SK-N-SH treated with all-trans-retinoic acid at 6 μM for 48 hours (cell line): ENCODE results near the gene SERPING1.

ENCODE experiments used
- ATAC-seq: fragments of 200-7000 bp; cut with Tn5 transposase; 3 replicates; pipeline ENCODE4 v1.9.1; 2020; ENCODE audit warnings: mild to moderate bottlenecking, moderate library complexity
- ARNTL ChIP-seq: fragments of 450-650 bp; formaldehyde crosslinking; IDR thresholded peaks from 2 replicates; pipeline ENCODE4 v1.5.0; 2020; ENCODE audit warnings: low read depth, mild to moderate bottlenecking, moderate library complexity, borderline replicate concordance
- BACH2 ChIP-seq: fragments of 250-450 bp; sonication (Bioruptor Pico); IDR thresholded peaks from 2 replicates; pipeline ENCODE4 v1.9.0; 2021; ENCODE audit warnings: mild to moderate bottlenecking, borderline replicate concordance
- CSDC2 ChIP-seq: fragments of 250-450 bp; sonication (Bioruptor Pico); IDR thresholded peaks from 2 replicates; pipeline ENCODE4 v1.5.0; 2020; ENCODE audit warnings: mild to moderate bottlenecking, moderate library complexity
- ESRRG ChIP-seq: fragments of 250-450 bp; sonication (Bioruptor Pico); IDR thresholded peaks from 2 replicates; pipeline ENCODE4 v1.6.1; 2021; ENCODE audit warnings: mild to moderate bottlenecking
- GLIS3 ChIP-seq: fragments of 250-450 bp; sonication (Bioruptor Pico); IDR thresholded peaks from 2 replicates; pipeline ENCODE4 v1.5.0; 2020; ENCODE audit warnings: mild to moderate bottlenecking, moderate library complexity
- ISL1 ChIP-seq: fragments of 250-450 bp; sonication (Bioruptor Pico); IDR thresholded peaks from 2 replicates; pipeline ENCODE4 v2.1.2; 2022; ENCODE audit warnings: mild to moderate bottlenecking, moderate library complexity
- OSR1 ChIP-seq: fragments of 250-450 bp; sonication (Bioruptor Pico); IDR thresholded peaks from 2 replicates; pipeline ENCODE4 v1.8.0; 2022; ENCODE audit warnings: moderate library complexity, mild to moderate bottlenecking, inconsistent platforms
- PPARA ChIP-seq: fragments of 250-450 bp; sonication (Bioruptor Pico); IDR thresholded peaks from 2 replicates; pipeline ENCODE4 v1.5.0; 2020; ENCODE audit warnings: mild to moderate bottlenecking, borderline replicate concordance
- RARB ChIP-seq: fragments of 250-450 bp; sonication (Bioruptor Pico); IDR thresholded peaks from 2 replicates; pipeline ENCODE4 v1.8.0; 2021; ENCODE audit warnings: mild to moderate bottlenecking, moderate library complexity
- SNAI2 ChIP-seq: fragments of 250-450 bp; sonication (Bioruptor Pico); IDR thresholded peaks from 2 replicates; pipeline ENCODE4 v1.5.0; 2020; ENCODE audit warnings: mild to moderate bottlenecking, moderate library complexity
- TCF4 ChIP-seq: fragments of 250-450 bp; sonication (Bioruptor Pico); IDR thresholded peaks from 2 replicates; pipeline ENCODE4 v1.8.0; 2021; ENCODE audit warnings: mild to moderate bottlenecking, moderate library complexity, borderline replicate concordance
- TOX ChIP-seq: fragments of 250-450 bp; sonication (Bioruptor Pico); IDR thresholded peaks from 2 replicates; pipeline ENCODE4 v1.8.0; 2021; ENCODE audit warnings: mild to moderate bottlenecking, moderate library complexity, borderline replicate concordance
- ZC3H10 ChIP-seq: fragments of 250-450 bp; sonication (Bioruptor Pico); IDR thresholded peaks from 2 replicates; pipeline ENCODE4 v1.5.1; 2021; ENCODE audit warnings: mild to moderate bottlenecking, moderate library complexity
- ZFP3 ChIP-seq: fragments of 250-450 bp; sonication (Bioruptor Pico); IDR thresholded peaks from 2 replicates; pipeline ENCODE4 v1.5.0; 2020; ENCODE audit warnings: mild to moderate bottlenecking, moderate library complexity
- ZFP30 ChIP-seq: fragments of 450-650 bp; formaldehyde crosslinking; IDR thresholded peaks from 2 replicates; pipeline ENCODE4 v1.5.0; 2022; ENCODE audit warnings: mild to moderate bottlenecking, moderate library complexity
- ZNF565 ChIP-seq: fragments of 450-650 bp; formaldehyde crosslinking; conservative IDR thresholded peaks from 2 replicates; pipeline ENCODE4 v1.5.0; 2020; ENCODE audit warnings: low read depth, mild to moderate bottlenecking, moderate library complexity
- ZNF70 ChIP-seq: fragments of 450-650 bp; formaldehyde crosslinking; IDR thresholded peaks from 2 replicates; pipeline ENCODE4 v1.5.0; 2020; ENCODE audit warnings: mild to moderate bottlenecking, moderate library complexity
- ZNF8 ChIP-seq: fragments of 450-650 bp; formaldehyde crosslinking; IDR thresholded peaks from 2 replicates; pipeline ENCODE4 v1.5.0; 2020; ENCODE audit warnings: mild to moderate bottlenecking, moderate library complexity
- TF ChIP-seq, protein P1 (sequence below): fragments of 250-450 bp; sonication (Bioruptor Pico); IDR thresholded peaks from 2 replicates; pipeline ENCODE4 v1.8.0; 2021; ENCODE audit warnings: low read depth, mild to moderate bottlenecking, moderate library complexity, borderline replicate concordance
- TF ChIP-seq, protein P2 (sequence below): fragments of 250-450 bp; sonication (Bioruptor Pico); IDR thresholded peaks from 2 replicates; pipeline ENCODE4 v1.5.1; 2021; ENCODE audit warnings: mild to moderate bottlenecking, moderate library complexity
- TF ChIP-seq, protein P3 (sequence below): fragments of 250-450 bp; sonication (Bioruptor Pico); IDR thresholded peaks from 2 replicates; pipeline ENCODE4 v1.5.1; 2020; ENCODE audit warnings: low read depth, mild to moderate bottlenecking, moderate library complexity
- TF ChIP-seq, protein P4 (sequence below): fragments of 250-450 bp; sonication (Bioruptor Pico); IDR thresholded peaks from 2 replicates; pipeline ENCODE4 v1.5.0; 2020; ENCODE audit warnings: mild to moderate bottlenecking, moderate library complexity
- TF ChIP-seq, protein P5 (sequence below): fragments of 250-450 bp; sonication (Bioruptor Pico); IDR thresholded peaks from 2 replicates; pipeline ENCODE4 v1.8.0; 2020; ENCODE audit warnings: mild to moderate bottlenecking, moderate library complexity, borderline replicate concordance

The SERPING1 gene

DNA sequence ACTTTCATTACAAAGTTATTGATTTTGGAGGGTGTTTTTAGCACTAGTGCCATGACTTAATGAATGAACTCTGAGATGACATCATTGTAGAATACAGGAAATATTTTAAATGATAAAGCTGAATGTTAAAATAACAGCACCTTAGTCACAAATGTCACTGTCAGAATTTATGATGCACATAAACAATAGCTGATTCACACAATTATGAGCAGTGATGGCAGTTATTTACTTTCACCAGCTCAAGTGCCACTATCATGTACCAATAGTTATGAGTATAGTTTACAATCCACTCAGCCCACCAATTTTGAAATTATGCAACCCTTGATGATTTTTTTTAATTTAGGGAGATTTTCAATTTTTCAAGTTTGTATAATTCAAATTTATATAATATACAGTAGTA, 23.0 kb downstream of the SERPING1 start:
- no peak for TF ChIP-seq ARNTL (CRISPR knock-in tag)
- no peak for TF ChIP-seq ZFP3
- TF ChIP-seq BACH2 (CRISPR knock-in tag), result no peak
- no peak for TF ChIP-seq ZC3H10 (CRISPR knock-in tag)
- no peak for TF ChIP-seq TOX
- TF ChIP-seq, protein P1, sequence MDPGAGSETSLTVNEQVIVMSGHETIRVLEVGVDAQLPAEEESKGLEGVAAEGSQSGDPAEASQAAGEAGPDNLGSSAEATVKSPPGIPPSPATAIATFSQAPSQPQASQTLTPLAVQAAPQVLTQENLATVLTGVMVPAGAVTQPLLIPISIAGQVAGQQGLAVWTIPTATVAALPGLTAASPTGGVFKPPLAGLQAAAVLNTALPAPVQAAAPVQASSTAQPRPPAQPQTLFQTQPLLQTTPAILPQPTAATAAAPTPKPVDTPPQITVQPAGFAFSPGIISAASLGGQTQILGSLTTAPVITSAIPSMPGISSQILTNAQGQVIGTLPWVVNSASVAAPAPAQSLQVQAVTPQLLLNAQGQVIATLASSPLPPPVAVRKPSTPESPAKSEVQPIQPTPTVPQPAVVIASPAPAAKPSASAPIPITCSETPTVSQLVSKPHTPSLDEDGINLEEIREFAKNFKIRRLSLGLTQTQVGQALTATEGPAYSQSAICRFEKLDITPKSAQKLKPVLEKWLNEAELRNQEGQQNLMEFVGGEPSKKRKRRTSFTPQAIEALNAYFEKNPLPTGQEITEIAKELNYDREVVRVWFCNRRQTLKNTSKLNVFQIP (CRISPR knock-in tag), result no peak
- no peak for TF ChIP-seq TCF4
- TF ChIP-seq ZNF8, result no peak
- TF ChIP-seq ZFP30 (CRISPR knock-in tag), result no peak
- TF ChIP-seq, protein P2, sequence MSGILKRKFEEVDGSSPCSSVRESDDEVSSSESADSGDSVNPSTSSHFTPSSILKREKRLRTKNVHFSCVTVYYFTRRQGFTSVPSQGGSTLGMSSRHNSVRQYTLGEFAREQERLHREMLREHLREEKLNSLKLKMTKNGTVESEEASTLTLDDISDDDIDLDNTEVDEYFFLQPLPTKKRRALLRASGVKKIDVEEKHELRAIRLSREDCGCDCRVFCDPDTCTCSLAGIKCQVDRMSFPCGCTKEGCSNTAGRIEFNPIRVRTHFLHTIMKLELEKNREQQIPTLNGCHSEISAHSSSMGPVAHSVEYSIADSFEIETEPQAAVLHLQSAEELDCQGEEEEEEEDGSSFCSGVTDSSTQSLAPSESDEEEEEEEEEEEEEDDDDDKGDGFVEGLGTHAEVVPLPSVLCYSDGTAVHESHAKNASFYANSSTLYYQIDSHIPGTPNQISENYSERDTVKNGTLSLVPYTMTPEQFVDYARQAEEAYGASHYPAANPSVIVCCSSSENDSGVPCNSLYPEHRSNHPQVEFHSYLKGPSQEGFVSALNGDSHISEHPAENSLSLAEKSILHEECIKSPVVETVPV (CRISPR knock-in tag), result no peak
- TF ChIP-seq, protein P3, sequence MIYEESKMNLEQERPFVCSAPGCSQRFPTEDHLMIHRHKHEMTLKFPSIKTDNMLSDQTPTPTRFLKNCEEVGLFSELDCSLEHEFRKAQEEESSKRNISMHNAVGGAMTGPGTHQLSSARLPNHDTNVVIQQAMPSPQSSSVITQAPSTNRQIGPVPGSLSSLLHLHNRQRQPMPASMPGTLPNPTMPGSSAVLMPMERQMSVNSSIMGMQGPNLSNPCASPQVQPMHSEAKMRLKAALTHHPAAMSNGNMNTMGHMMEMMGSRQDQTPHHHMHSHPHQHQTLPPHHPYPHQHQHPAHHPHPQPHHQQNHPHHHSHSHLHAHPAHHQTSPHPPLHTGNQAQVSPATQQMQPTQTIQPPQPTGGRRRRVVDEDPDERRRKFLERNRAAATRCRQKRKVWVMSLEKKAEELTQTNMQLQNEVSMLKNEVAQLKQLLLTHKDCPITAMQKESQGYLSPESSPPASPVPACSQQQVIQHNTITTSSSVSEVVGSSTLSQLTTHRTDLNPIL (CRISPR knock-in tag), result no peak
- no peak for TF ChIP-seq CSDC2 (CRISPR knock-in tag)
- no peak for TF ChIP-seq OSR1 (CRISPR knock-in tag)
- TF ChIP-seq ISL1 (CRISPR knock-in tag), result no peak
- no peak for TF ChIP-seq ESRRG (CRISPR knock-in tag)
- TF ChIP-seq SNAI2 (CRISPR knock-in tag), result no peak
- no peak for TF ChIP-seq GLIS3 (CRISPR knock-in tag)
- ATAC-seq, result no peak

DNA sequence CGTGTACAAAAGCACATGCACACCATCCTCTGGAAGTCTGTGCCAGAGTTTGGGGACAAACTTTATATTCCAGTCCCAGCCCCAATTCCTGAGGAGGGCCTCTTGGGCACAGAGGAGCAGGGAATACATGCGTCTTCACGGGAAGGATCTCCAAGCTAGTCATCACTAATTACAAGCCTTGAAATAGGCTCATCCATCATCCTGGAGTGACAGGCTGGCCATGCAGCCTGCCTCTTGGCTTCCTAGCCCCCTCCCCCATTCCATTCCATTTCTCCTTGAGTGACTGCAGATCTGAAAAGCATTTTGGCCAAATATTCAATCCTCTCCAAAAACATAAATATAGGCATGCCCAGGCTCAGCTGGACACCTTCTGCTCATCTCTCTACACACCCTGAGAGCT, 24.8 kb downstream of the SERPING1 start:
- no peak for TF ChIP-seq ZNF565 (CRISPR knock-in tag)
- TF ChIP-seq, protein P2 (CRISPR knock-in tag), result no peak
- TF ChIP-seq SNAI2 (CRISPR knock-in tag), result no peak
- no peak for TF ChIP-seq CSDC2 (CRISPR knock-in tag)
- TF ChIP-seq ZNF8, result no peak
- TF ChIP-seq ESRRG (CRISPR knock-in tag), result no peak
- TF ChIP-seq, protein P3 (CRISPR knock-in tag), result no peak
- TF ChIP-seq TOX, result no peak
- TF ChIP-seq ZNF70 (CRISPR knock-in tag), result no peak
- TF ChIP-seq BACH2 (CRISPR knock-in tag), result no peak
- no peak for TF ChIP-seq OSR1 (CRISPR knock-in tag)
- no peak for TF ChIP-seq RARB (CRISPR knock-in tag)
- no peak for ATAC-seq

DNA sequence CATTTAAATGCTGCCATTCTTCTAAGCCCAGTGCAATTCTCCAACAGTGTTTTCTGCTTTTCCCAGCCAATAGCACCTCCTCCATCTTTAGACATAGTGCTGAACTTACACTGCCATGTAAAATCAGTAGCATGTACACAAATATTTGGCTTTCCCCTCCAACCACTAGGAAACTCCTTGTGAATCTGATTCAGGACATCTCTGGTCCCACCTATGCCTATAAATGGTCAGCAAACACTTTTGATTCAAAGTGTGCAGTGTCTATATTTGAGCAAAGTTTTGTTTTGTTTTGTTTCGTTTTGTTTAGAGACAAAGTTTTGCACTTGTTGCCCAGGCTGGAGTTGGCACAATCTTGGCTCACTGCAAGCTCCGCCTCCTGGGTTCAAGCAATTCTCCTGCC, 27.4 kb downstream of the SERPING1 start:
- ATAC-seq, result no peak
- no peak for TF ChIP-seq RARB (CRISPR knock-in tag)
- TF ChIP-seq ESRRG (CRISPR knock-in tag), result no peak
- no peak for TF ChIP-seq OSR1 (CRISPR knock-in tag)
- TF ChIP-seq CSDC2 (CRISPR knock-in tag), result no peak
- no peak for TF ChIP-seq TCF4
- no peak for TF ChIP-seq ZNF70 (CRISPR knock-in tag)
- no peak for TF ChIP-seq PPARA (CRISPR knock-in tag)
- TF ChIP-seq, protein P4, sequence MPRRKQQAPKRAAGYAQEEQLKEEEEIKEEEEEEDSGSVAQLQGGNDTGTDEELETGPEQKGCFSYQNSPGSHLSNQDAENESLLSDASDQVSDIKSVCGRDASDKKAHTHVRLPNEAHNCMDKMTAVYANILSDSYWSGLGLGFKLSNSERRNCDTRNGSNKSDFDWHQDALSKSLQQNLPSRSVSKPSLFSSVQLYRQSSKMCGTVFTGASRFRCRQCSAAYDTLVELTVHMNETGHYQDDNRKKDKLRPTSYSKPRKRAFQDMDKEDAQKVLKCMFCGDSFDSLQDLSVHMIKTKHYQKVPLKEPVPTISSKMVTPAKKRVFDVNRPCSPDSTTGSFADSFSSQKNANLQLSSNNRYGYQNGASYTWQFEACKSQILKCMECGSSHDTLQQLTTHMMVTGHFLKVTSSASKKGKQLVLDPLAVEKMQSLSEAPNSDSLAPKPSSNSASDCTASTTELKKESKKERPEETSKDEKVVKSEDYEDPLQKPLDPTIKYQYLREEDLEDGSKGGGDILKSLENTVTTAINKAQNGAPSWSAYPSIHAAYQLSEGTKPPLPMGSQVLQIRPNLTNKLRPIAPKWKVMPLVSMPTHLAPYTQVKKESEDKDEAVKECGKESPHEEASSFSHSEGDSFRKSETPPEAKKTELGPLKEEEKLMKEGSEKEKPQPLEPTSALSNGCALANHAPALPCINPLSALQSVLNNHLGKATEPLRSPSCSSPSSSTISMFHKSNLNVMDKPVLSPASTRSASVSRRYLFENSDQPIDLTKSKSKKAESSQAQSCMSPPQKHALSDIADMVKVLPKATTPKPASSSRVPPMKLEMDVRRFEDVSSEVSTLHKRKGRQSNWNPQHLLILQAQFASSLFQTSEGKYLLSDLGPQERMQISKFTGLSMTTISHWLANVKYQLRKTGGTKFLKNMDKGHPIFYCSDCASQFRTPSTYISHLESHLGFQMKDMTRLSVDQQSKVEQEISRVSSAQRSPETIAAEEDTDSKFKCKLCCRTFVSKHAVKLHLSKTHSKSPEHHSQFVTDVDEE (CRISPR knock-in tag), result no peak
- TF ChIP-seq, protein P5, sequence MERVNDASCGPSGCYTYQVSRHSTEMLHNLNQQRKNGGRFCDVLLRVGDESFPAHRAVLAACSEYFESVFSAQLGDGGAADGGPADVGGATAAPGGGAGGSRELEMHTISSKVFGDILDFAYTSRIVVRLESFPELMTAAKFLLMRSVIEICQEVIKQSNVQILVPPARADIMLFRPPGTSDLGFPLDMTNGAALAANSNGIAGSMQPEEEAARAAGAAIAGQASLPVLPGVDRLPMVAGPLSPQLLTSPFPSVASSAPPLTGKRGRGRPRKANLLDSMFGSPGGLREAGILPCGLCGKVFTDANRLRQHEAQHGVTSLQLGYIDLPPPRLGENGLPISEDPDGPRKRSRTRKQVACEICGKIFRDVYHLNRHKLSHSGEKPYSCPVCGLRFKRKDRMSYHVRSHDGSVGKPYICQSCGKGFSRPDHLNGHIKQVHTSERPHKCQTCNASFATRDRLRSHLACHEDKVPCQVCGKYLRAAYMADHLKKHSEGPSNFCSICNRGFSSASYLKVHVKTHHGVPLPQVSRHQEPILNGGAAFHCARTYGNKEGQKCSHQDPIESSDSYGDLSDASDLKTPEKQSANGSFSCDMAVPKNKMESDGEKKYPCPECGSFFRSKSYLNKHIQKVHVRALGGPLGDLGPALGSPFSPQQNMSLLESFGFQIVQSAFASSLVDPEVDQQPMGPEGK (CRISPR knock-in tag), result no peak
- TF ChIP-seq, protein P2 (CRISPR knock-in tag), result no peak
